HuH-7 (cell line): Measurements from ENCODE around the gene TNFSF11.
"Not testable (repeated sequence)": the region's sequence is repeated elsewhere in the genome, so short reads cannot be mapped to it uniquely, and the experiment has no call there.

ENCODE experiments used
- DNase-seq: peaks from one replicate; pipeline ENCODE4 v3.0.0; 2011; ENCODE audit warnings: low spot score

Gene TNFSF11, protein sequence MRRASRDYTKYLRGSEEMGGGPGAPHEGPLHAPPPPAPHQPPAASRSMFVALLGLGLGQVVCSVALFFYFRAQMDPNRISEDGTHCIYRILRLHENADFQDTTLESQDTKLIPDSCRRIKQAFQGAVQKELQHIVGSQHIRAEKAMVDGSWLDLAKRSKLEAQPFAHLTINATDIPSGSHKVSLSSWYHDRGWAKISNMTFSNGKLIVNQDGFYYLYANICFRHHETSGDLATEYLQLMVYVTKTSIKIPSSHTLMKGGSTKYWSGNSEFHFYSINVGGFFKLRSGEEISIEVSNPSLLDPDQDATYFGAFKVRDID

DNA sequence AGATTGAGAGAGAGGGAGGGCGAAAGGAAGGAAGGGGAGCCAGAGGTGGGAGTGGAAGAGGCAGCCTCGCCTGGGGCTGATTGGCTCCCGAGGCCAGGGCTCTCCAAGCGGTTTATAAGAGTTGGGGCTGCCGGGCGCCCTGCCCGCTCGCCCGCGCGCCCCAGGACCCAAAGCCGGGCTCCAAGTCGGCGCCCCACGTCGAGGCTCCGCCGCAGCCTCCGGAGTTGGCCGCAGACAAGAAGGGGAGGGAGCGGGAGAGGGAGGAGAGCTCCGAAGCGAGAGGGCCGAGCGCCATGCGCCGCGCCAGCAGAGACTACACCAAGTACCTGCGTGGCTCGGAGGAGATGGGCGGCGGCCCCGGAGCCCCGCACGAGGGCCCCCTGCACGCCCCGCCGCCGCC, at the start of gene TNFSF11:
TNFSF11 (plus strand) TSS at position 142 of the 400 bp plus-strand sequence; CDS start at position 294, 152 bp downstream.
- no peak for DNase-seq

- DNase-seq: no peak
Observed at GRCh38 chr13:42524487-42525034, 49.4 kb upstream of the TNFSF11 start.

- no peak for DNase-seq
Observed at GRCh38 chr13:42525035-42525504, 48.9 kb upstream of the TNFSF11 start.

- no peak for DNase-seq
Observed at GRCh38 chr13:42526276-42526675, 47.7 kb upstream of the TNFSF11 start.

- no peak for DNase-seq
Observed at GRCh38 chr13:42526804-42527203, 47.1 kb upstream of the TNFSF11 start.

- no peak for DNase-seq
Observed at GRCh38 chr13:42532561-42533335, 41.2 kb upstream of the TNFSF11 start.

- no peak for DNase-seq
Observed at GRCh38 chr13:42533336-42533591, 40.7 kb upstream of the TNFSF11 start.

GRCh38 chr13:42534785-42535184, 39.2 kb upstream of the TNFSF11 start:
- no peak for DNase-seq

GRCh38 chr13:42538996-42539395, 35.0 kb upstream of the TNFSF11 start:
- no peak for DNase-seq

DNA sequence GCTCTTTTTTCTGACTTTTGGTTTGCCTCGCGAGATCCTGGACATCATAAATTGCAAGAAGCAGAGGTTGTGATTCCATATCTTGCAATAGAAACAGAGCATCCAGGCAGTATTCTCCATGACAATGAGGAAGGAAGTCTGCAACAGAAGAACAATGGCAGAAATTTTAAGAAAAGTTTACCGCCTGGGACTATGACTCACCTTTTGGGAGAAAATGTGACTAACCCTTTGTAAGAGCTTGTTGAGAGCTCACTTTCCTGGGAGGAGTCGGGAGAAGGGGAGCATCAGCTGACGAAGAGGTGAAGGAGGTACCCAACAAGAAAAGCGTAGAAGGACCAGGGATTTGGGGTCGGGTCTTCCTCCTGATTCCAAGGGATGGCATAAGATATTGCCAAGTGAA, 34.3 kb upstream of the TNFSF11 start:
- no peak for DNase-seq

- DNase-seq: no peak
Observed at GRCh38 chr13:42543215-42543797, 30.6 kb upstream of the TNFSF11 start.

- DNase-seq: no peak
Observed at GRCh38 chr13:42544246-42544926, 29.6 kb upstream of the TNFSF11 start.

DNA sequence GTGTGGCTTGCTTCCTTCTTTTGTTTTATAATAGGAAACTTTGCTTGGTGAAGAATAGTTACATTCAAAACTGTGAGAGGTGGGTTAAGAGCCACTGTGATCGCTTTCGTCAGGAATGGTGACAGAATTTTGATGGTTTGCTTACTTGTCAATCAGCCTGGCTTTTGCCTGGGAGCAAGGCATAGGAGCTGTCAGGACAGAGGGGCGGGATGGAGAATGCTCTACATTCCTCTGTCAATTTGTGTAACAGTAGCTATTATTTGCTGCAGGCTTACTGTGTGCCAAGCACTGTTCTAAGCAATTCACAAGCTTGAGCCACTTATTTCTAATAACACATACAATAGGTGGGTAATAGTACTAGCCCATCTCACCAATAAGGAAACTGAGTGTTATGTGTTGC, 28.1 kb upstream of the TNFSF11 start:
- no peak for DNase-seq

DNA sequence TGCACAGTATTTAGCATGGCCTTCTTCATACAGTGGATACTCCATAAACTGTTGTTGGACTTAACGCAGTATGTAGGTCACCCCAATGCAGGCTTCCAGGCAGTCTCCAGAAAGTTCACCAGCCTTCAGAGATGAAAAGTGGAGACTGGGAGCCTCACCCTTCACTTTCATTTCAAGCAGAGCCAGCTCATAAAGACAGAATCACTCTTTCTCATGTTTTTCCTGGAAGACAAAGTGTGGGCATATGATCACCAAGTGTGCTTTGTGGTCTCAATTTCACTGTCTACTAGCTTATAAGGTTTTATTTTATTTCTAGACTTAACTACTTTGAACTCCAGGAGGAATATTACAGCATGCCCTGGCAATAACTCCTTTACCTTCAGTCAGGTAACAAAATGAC, 26.3 kb upstream of the TNFSF11 start:
- DNase-seq: no peak

- no peak for DNase-seq
Observed at GRCh38 chr13:42548731-42549551, 25.0 kb upstream of the TNFSF11 start.

DNA sequence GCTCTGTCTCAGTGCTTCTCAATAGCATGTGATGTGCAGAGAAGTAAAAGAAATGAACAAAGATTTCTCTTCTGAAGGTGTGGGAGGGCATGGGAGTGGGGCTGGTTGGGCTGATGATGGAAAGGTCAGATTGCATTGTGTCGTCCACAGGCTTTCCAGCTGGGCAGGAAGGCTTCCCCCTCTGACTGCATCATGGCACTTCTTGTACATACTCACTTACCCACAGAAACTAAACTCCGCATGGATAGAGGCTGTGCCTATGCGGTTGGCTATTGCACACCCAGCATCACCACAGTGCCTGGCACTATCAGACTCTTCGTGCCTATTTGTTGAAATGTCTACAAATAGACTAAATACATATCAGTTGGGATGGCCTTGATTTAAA, 24.4 kb upstream of the TNFSF11 start:
- no peak for DNase-seq

DNA sequence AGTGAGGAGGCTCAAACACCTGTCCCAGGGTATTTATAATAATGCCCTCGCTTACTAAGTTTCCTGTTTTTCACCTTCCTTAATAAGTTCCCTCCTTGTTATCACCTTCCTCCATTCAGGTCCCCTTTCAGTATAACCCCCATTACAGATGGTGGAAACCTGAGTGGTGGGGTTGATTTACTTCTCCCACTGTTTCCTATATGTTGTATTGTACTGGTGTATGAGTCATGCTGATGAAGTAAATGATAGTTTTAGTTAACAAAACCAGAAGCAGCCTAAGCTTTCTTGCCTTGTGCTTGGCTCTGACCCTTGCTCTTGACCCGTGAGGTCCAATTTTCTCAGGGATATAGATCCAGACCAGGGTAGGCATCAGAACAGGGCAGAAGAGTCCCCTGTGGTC, 22.3 kb upstream of the TNFSF11 start:
- DNase-seq: no peak

- peak; percentile 10 for DNase-seq
Observed at GRCh38 chr13:42553098-42554046, 20.6 kb upstream of the TNFSF11 start.

- DNase-seq: no peak
Observed at GRCh38 chr13:42559057-42559456, 14.9 kb upstream of the TNFSF11 start.

GRCh38 chr13:42559573-42560218, 14.3 kb upstream of the TNFSF11 start:
- DNase-seq: not testable (repeated sequence)
